GM13976 (cell line): ENCODE results near the gene AK3.
"Not testable (repeated sequence)": the region's sequence is repeated elsewhere in the genome, so short reads cannot be mapped to it uniquely, and the experiment has no call there.

ENCODE experiments used
- DNase-seq: peaks from one replicate; pipeline ENCODE4 v3.0.0; 2012; ENCODE audit warnings: low spot score
- CTCF ChIP-seq: IDR thresholded peaks from 2 replicates; pipeline ENCODE4 v1.5.1; 2012; ENCODE audit warnings: borderline replicate concordance, mild to moderate bottlenecking; ENCODE audit not compliant: insufficient read depth; ENCODE audit errors: extremely low read depth, missing control alignments, control extremely low read depth
- in situ Hi-C: fragments of 300-500 bp; cut with MboI; formaldehyde crosslinking; loops from one replicate; pipeline ENCODE4 v1.12.0; 2022; ENCODE audit warnings: low sequenced_read_pairs, mixed read lengths, inconsistent platforms; ENCODE audit not compliant: unreplicated experiment

Gene AK3

GRCh38 chr9:4740638-4741364, at the start of gene AK3:
Gene AK3 (minus strand): TSS chr9:4741202. CDS start chr9:4741087, 115 bp downstream.
- in situ Hi-C loops: loop anchor here (10.0 kb wide), 1 partner anchor 854 kb away; no protein-coding TSS in a partner anchor
- peak; percentile 98 for DNase-seq
- TF ChIP-seq CTCF: peak; percentile 42

- DNase-seq: no peak
- no peak for TF ChIP-seq CTCF
- in situ Hi-C loops: no loop called here
Observed at GRCh38 chr9:4788703-4789102, 47.7 kb upstream of the AK3 start.

GRCh38 chr9:4787876-4788275, 46.9 kb upstream of the AK3 start:
- no peak for TF ChIP-seq CTCF
- in situ Hi-C loops: no loop called here
- DNase-seq: no peak

- in situ Hi-C loops: no loop called here
- no peak for TF ChIP-seq CTCF
- DNase-seq: no peak
Observed at GRCh38 chr9:4786599-4786998, 45.6 kb upstream of the AK3 start.

- in situ Hi-C loops: no loop called here
- DNase-seq: no peak
- no peak for TF ChIP-seq CTCF
Observed at GRCh38 chr9:4784403-4784802, 43.4 kb upstream of the AK3 start.

- in situ Hi-C loops, DNase-seq: not testable (repeated sequence)
Observed at GRCh38 chr9:4783191-4783590, 42.2 kb upstream of the AK3 start.

GRCh38 chr9:4781408-4781807, 40.4 kb upstream of the AK3 start:
- in situ Hi-C loops: no loop called here
- no peak for TF ChIP-seq CTCF
- DNase-seq: no peak
